HEK293T (cell line): Measurements from ENCODE around the gene OLIG3.

ENCODE experiments used
- CTCF ChIA-PET: fragments of 350-600 bp; formaldehyde crosslinking; extraction: SDS; loops from one replicate; lab custom pipeline; 2021; ENCODE audit warnings: antibody characterized with exemption, inconsistent platforms; lab: Yijun Ruan, JAX
- POLR2A ChIA-PET: fragments of 350-600 bp; formaldehyde crosslinking; extraction: SDS; loops from one replicate; lab custom pipeline; 2020; ENCODE audit warnings: antibody characterized with exemption, inconsistent platforms; lab: Yijun Ruan, JAX
- DNase-seq: peaks from one replicate; pipeline ENCODE4 v3.0.0; 2012; ENCODE audit warnings: mixed read lengths; ENCODE audit errors: extremely low spot score
- ARNT ChIP-seq: fragments of 450-650 bp; IDR thresholded peaks from 2 replicates; pipeline ENCODE4 v1.6.1; 2017; ENCODE audit warnings: mild to moderate bottlenecking
- BHLHE40 ChIP-seq: fragments of 450-650 bp; IDR thresholded peaks from 2 replicates; pipeline ENCODE4 v1.6.1; 2016; ENCODE audit warnings: mild to moderate bottlenecking, moderate library complexity, borderline replicate concordance
- CTBP1 ChIP-seq: fragments of 450-650 bp; IDR thresholded peaks from 2 replicates; pipeline ENCODE4 v1.6.1; 2016; ENCODE audit warnings: borderline replicate concordance
- ELF4 ChIP-seq: fragments of 450-650 bp; IDR thresholded peaks from 2 replicates; pipeline ENCODE4 v1.6.1; 2017; ENCODE audit warnings: antibody characterized with exemption
- FOXA1 ChIP-seq: fragments of 450-650 bp; IDR thresholded peaks from 2 replicates; pipeline ENCODE4 v1.6.1; 2016; ENCODE audit warnings: mild to moderate bottlenecking
- FOXK2 ChIP-seq: fragments of 450-650 bp; IDR thresholded peaks from 2 replicates; pipeline ENCODE4 v1.6.1; 2016; ENCODE audit warnings: mild to moderate bottlenecking
- FOXM1 ChIP-seq: fragments of 450-650 bp; IDR thresholded peaks from 2 replicates; pipeline ENCODE4 v1.6.1; 2017; ENCODE audit warnings: mild to moderate bottlenecking, borderline replicate concordance
- HDGF ChIP-seq: fragments of 450-650 bp; IDR thresholded peaks from 2 replicates; pipeline ENCODE4 v1.6.1; 2017; ENCODE audit warnings: antibody characterized with exemption, borderline replicate concordance
- L3MBTL2 ChIP-seq: fragments of 450-650 bp; conservative IDR thresholded peaks from 2 replicates; pipeline ENCODE4 v1.6.1; 2016; ENCODE audit warnings: mild to moderate bottlenecking
- LEF1 ChIP-seq: fragments of 450-650 bp; IDR thresholded peaks from 2 replicates; pipeline ENCODE4 v1.6.1; 2017; ENCODE audit warnings: mild to moderate bottlenecking, borderline replicate concordance
- NFRKB ChIP-seq: fragments of 450-650 bp; IDR thresholded peaks from 2 replicates; pipeline ENCODE4 v1.6.1; 2016; ENCODE audit warnings: mild to moderate bottlenecking, moderate library complexity
- PKNOX1 ChIP-seq: fragments of 450-650 bp; IDR thresholded peaks from 2 replicates; pipeline ENCODE4 v1.6.1; 2016
- SP1 ChIP-seq: fragments of 450-650 bp; IDR thresholded peaks from 2 replicates; pipeline ENCODE4 v1.6.1; 2017
- SUZ12 ChIP-seq: fragments of 450-650 bp; IDR thresholded peaks from 2 replicates; pipeline ENCODE4 v1.6.1; 2016; ENCODE audit warnings: mild to moderate bottlenecking
- TARDBP ChIP-seq: fragments of 450-650 bp; IDR thresholded peaks from 2 replicates; pipeline ENCODE4 v1.6.1; 2016
- ZNF384 ChIP-seq: fragments of 450-650 bp; IDR thresholded peaks from 2 replicates; pipeline ENCODE4 v1.6.1; 2016

Gene OLIG3

GRCh38 chr6:137475103-137475502 lies 19.1 kb downstream of the OLIG3 start:
- peak; percentile 24 for DNase-seq
- CTCF ChIA-PET: no interaction called here
- POLR2A ChIA-PET: no interaction called here
- no peak for TF ChIP-seq FOXA1
- TF ChIP-seq ARNT: no peak
- TF ChIP-seq FOXK2: no peak
- TF ChIP-seq FOXM1: no peak
- no peak for TF ChIP-seq SUZ12
- TF ChIP-seq TARDBP: no peak
- no peak for TF ChIP-seq CTBP1
- no peak for TF ChIP-seq ELF4
- TF ChIP-seq HDGF: no peak
- TF ChIP-seq BHLHE40: no peak
- no peak for TF ChIP-seq ZNF384
- no peak for TF ChIP-seq SP1
- no peak for TF ChIP-seq NFRKB
- no peak for TF ChIP-seq L3MBTL2
- no peak for TF ChIP-seq LEF1
- TF ChIP-seq PKNOX1: no peak

DNA sequence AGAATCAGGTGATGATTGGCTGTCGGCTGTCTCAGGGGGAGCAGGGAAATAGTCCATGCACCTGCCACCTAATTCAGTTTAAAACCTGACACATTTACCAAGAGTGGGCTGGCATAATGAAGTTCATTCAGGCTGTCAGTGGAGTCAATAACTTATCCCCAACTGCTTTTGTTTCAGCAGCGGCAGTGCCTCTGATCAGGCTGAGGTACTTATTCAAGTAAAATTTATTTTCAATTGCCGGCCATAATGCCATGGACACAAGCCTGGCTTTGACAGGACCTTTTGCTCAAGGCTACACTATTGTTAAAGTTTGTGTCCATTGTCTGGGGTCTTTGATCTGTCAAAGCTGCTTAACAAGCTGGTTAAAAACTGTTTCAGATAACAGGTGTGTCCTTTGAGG lies 20.6 kb downstream of the OLIG3 start:
- ChIA-PET POLR2A (no interaction called here), CTCF (no interaction called here)
- DNase-seq: no peak

GRCh38 chr6:137472641-137473137 lies 21.5 kb downstream of the OLIG3 start:
- CTCF ChIA-PET: no interaction called here
- TF ChIP-seq TARDBP (no peak), ARNT (no peak), SUZ12 (no peak), FOXA1 (no peak), HDGF (no peak), FOXM1 (no peak), ZNF384 (no peak), PKNOX1 (no peak), NFRKB (no peak), ELF4 (no peak), L3MBTL2 (no peak), CTBP1 (no peak), LEF1 (no peak), FOXK2 (no peak), SP1 (no peak), BHLHE40 (no peak)
- POLR2A ChIA-PET: no interaction called here
- no peak for DNase-seq

More for the DNA sequence above, 20.6 kb downstream of the OLIG3 start:
- TF ChIP-seq BHLHE40 (no peak), ZNF384 (no peak), CTBP1 (no peak), FOXK2 (no peak), SUZ12 (no peak), ELF4 (no peak), LEF1 (no peak), FOXA1 (no peak), ARNT (no peak), FOXM1 (no peak), L3MBTL2 (no peak)

DNA sequence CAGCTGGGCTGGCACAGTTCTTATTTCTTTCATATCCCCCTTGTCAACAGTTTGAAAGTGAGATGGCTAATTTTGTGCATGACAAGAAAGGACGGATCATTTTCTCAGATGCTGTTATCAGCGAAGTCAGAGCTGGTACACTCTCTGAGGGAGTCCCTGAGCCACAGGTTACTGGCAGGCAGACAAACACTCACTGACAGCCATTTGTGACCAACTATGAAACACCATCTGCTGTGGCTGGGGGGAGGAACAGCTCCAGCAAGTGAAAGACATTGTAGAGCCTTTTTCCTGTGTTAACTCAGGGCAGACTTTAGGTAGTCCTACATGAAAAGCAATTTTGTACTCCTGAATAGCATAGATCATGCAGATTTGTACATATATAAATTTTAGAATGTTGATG lies 22.2 kb downstream of the OLIG3 start:
- POLR2A ChIA-PET: no interaction called here
- no peak for DNase-seq
- CTCF ChIA-PET: no interaction called here
- TF ChIP-seq SP1 (no peak), HDGF (no peak), FOXA1 (no peak), PKNOX1 (no peak), ELF4 (no peak), L3MBTL2 (no peak), LEF1 (no peak), FOXK2 (no peak), ZNF384 (no peak), TARDBP (no peak), ARNT (no peak), BHLHE40 (no peak), SUZ12 (no peak), NFRKB (no peak), CTBP1 (no peak), FOXM1 (no peak)

- no peak for DNase-seq
- TF ChIP-seq BHLHE40 (no peak), SUZ12 (no peak), NFRKB (no peak), ARNT (no peak), TARDBP (no peak), CTBP1 (no peak), FOXK2 (no peak), LEF1 (no peak), ELF4 (no peak), L3MBTL2 (no peak), SP1 (no peak), PKNOX1 (no peak)
- CTCF ChIA-PET: no interaction called here
- POLR2A ChIA-PET: no interaction called here
These were observed 22.7 kb downstream of the OLIG3 start for GRCh38 chr6:137471497-137471896.

DNA sequence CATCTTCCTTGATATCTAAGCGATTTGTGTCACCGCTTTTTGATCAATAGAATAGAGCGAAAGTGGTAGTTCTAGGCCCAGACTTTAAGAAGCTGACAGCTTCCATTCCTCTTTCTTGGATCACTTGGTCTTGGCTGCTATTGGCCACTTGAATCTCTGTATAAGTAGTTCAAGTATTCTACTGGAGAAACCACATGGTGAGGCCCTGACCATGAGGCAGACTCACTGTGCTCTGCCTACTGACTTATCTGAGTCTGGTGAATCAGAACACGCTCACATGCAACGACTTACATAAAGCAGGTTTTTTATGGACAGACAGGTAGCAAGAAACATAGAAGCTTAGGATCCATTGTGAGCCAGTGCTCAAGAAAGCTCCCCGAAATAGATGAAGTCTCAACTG lies 27.0 kb downstream of the OLIG3 start:
- POLR2A ChIA-PET: no interaction called here
- CTCF ChIA-PET: no interaction called here
- no peak for TF ChIP-seq ARNT
- no peak for TF ChIP-seq ELF4
- TF ChIP-seq LEF1: no peak
- TF ChIP-seq CTBP1: no peak
- no peak for TF ChIP-seq SUZ12
- no peak for TF ChIP-seq TARDBP
- no peak for TF ChIP-seq SP1
- no peak for TF ChIP-seq FOXM1
- TF ChIP-seq L3MBTL2: no peak
- no peak for TF ChIP-seq ZNF384
- no peak for DNase-seq
